AG04450 (cell line): Measurements from ENCODE around the gene RUNX2. TPM values are rescaled to one million over a fixed set of nuclear protein-coding genes. Genes with fewer than 3 reads are reported as not detected.

Experiments used
- CTCF ChIA-PET: fragments of 300-600, 350-600 bp; formaldehyde crosslinking; extraction: SDS; loops from one replicate; lab custom pipeline; 2022; ENCODE audit warnings: antibody characterized with exemption, inconsistent platforms; lab: Charles Lee
- POLR2A ChIA-PET: fragments of 350-600 bp; formaldehyde crosslinking; extraction: SDS; loops from one replicate; lab custom pipeline; 2021; ENCODE audit warnings: antibody characterized with exemption, inconsistent platforms; lab: Yijun Ruan, JAX
- DNase-seq: peaks from one replicate; pipeline ENCODE4 v3.0.0-alpha.2; 2011; ENCODE audit warnings: low read depth, low spot score
- H3K27ac ChIP-seq: one replicate; pipeline ENCODE4 v1.5.1; 2012; ENCODE audit warnings: low read depth, low read length, control low read depth
- H3K27me3 ChIP-seq: one replicate; pipeline ENCODE4 v1.6.0; 2012; ENCODE audit warnings: low read length; ENCODE audit not compliant: control insufficient read depth, insufficient read depth
- H3K4me3 ChIP-seq: 2 replicates; pipeline ENCODE4 v1.5.1; 2011; ENCODE audit warnings: mild to moderate bottlenecking, low read depth, low read length, control low read depth
- H3K9me3 ChIP-seq: 2 replicates; pipeline ENCODE4 v1.5.1; 2012; ENCODE audit warnings: low read length; ENCODE audit not compliant: control insufficient read depth, insufficient read depth
- polyA plus RNA-seq: library from polyadenylated mRNA; depleted of rRNA; stranded (reverse); fragments of >200 nt; gene quantifications from 2 replicates; pipeline ENCODE4 v1.2.3, GENCODE V29; 2011
- TF ChIP-seq, protein P1 (sequence below): IDR thresholded peaks from 2 replicates; pipeline ENCODE4 v1.5.1; 2011; ENCODE audit warnings: low read depth, low read length, control low read depth, inconsistent platforms

Gene RUNX2
- polyA plus RNA-seq, 1 experiment = 3.4 TPM

DNA sequence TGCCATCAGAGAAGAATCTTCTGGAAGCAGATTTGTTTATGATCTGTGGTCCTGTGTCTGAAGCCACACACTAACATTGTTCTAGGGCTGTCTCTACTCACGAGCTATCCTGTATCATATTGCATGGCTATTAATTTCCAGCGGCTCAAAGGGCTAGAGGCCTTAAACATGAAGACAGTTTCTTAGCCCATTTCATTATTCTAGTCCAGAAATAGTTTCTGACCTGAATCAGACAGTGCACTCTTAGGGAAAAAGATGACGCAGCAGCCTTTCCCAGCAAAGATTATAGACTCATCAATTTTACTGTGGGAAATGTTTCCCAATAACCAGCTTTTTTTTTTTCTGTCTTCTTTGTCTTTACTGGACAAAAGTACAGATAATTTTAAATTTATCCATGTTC, 154.9 kb downstream of the RUNX2 start:
- ChIA-PET CTCF (interaction anchor here (0.6 to 2.3 kb wide), 5 partner anchors 12 to 1007 kb away, joined by 3 to 7 read pairs (median 3); no protein-coding TSS in a partner anchor), POLR2A (interaction anchor here (1.0 to 1.7 kb wide), 2 partner anchors 21 to 37 kb away, joined by 6 to 7 read pairs; no protein-coding TSS in a partner anchor)
- Histone ChIP-seq H3K4me3 (no peak overlapping the region), H3K27ac (peak overlapping the region; percentile 84), H3K27me3 (no peaks in the 10 kb centered on the region), H3K9me3 (no peaks in the 10 kb centered on the region)
- DNase-seq = peak; percentile 89
- TF ChIP-seq, protein P1, sequence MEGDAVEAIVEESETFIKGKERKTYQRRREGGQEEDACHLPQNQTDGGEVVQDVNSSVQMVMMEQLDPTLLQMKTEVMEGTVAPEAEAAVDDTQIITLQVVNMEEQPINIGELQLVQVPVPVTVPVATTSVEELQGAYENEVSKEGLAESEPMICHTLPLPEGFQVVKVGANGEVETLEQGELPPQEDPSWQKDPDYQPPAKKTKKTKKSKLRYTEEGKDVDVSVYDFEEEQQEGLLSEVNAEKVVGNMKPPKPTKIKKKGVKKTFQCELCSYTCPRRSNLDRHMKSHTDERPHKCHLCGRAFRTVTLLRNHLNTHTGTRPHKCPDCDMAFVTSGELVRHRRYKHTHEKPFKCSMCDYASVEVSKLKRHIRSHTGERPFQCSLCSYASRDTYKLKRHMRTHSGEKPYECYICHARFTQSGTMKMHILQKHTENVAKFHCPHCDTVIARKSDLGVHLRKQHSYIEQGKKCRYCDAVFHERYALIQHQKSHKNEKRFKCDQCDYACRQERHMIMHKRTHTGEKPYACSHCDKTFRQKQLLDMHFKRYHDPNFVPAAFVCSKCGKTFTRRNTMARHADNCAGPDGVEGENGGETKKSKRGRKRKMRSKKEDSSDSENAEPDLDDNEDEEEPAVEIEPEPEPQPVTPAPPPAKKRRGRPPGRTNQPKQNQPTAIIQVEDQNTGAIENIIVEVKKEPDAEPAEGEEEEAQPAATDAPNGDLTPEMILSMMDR = no peak

DNA sequence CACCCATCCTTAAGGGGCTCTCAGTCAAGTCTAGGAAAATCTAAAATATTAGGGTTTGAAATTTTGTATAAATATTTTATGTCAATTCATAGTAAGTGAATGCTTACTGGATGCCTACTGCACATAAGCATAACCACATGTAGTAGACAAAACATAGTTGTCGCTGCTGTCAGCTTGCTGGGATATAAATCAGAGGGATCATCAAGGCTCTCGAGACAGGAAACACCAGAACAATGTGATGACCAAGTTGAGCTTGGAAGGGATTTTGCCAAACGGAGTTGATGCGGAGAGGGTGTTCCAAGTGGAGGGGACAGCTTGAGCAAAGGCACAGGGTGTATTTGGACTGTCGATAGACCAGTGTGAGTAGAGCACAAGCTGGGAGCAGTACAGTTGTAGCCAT, 155.4 kb downstream of the RUNX2 start:
- no peak for DNase-seq
- POLR2A ChIA-PET = interaction anchor here (1.7 kb wide), 1 partner anchor 38 kb away, joined by 7 read pairs; no protein-coding TSS in a partner anchor
- Histone ChIP-seq H3K9me3 (no peaks in the 10 kb centered on the region), H3K27ac (peak overlapping the region; percentile 84), H3K27me3 (no peaks in the 10 kb centered on the region), H3K4me3 (no peak overlapping the region)
- CTCF ChIA-PET = interaction anchor here (0.9 to 1.2 kb wide), 3 partner anchors 13 to 1008 kb away, joined by 3 read pairs; no protein-coding TSS in a partner anchor
- TF ChIP-seq, protein P1 = no peak

- Histone ChIP-seq H3K9me3 (no peaks in the 10 kb centered on the region), H3K27me3 (no peaks in the 10 kb centered on the region), H3K27ac (no peak overlapping the region), H3K4me3 (no peak overlapping the region)
- no peak for DNase-seq
- TF ChIP-seq, protein P1 = no peak
- POLR2A ChIA-PET = no interaction called here
- CTCF ChIA-PET = no interaction called here
These were observed 158.6 kb downstream of the RUNX2 start for GRCh38 chr6:45486736-45487135.

DNA sequence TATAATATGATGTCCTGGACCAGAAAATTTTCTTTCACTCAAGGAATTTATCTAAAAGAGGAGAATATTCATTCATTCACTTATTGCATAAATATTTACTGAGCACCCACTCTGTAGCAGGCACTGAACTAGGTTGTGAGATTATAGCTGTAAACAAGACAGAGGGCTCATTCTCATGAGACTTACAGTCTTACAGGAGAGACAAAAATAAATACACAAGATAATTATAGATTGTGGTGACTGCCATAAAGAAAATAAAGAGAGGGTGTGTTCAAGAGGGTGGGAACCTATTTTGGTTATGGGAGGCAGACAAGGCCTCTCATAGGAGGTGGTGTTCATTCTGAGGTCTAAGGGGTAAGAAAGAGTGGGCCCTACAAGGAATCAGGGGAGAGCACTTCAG, 159.5 kb downstream of the RUNX2 start:
- no peak overlapping the region for H3K27ac ChIP-seq
- POLR2A ChIA-PET = no interaction called here
- DNase-seq = no peak
- no peaks in the 10 kb centered on the region for H3K9me3 ChIP-seq
- CTCF ChIA-PET = interaction anchor here (0.8 kb wide), 1 partner anchor 227 kb away, joined by 3 read pairs; no protein-coding TSS in a partner anchor
- TF ChIP-seq, protein P1 = no peak
- no peaks in the 10 kb centered on the region for H3K27me3 ChIP-seq
- H3K4me3 ChIP-seq = no peak overlapping the region

- CTCF ChIA-PET = no interaction called here
- no peaks in the 10 kb centered on the region for H3K27me3 ChIP-seq
These were observed 160.1 kb downstream of the RUNX2 start for GRCh38 chr6:45488269-45488668.

More at GRCh38 chr6:45488269-45488668, 160.1 kb downstream of the RUNX2 start:
- no peaks in the 10 kb centered on the region for H3K9me3 ChIP-seq
- H3K27ac ChIP-seq = no peak overlapping the region
- TF ChIP-seq, protein P1 = no peak
- no peak for DNase-seq
- no peak overlapping the region for H3K4me3 ChIP-seq
- POLR2A ChIA-PET = no interaction called here
